ENCODE measurements around the gene TMEM252.

Gene TMEM252

DNA sequence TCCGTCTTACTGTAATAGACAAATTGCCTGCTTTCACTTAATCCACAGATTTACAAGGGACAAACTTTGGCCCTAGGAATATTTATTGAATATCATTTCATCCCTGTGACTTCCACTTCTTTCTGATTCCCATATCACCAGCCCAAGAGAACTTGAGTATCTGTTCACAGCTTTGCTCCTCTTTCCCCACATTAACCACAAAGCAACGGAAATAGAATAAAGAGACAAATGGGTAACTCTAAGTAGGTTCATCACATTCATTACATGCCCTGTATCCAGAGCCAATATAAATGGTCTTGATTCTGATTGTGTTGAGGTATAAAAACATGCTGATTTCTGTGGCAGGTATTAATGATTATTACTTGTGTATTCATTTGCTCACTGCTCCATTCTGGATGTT is 41.9 kb downstream of the TMEM252 start:
- DNase-seq (ENCODE audit: low spot score), result no peak

DNA sequence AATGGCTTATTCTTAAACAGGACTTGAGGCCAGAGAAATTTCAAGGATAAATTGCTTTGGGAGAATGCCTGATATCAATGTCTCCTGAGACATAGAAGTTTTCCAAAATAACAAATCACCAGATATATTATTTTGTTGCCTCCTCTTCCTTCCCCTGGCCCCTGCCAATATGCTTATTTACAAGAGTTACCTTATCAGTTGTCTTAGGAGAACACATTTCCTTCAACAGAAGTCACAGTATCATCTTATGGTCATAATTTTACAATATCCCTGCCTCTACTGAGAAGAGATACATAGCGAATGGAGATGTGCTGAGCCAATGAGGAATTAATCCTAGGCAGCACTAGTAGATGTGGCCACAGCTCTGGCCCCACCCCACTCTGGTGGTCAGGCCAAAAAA is 43.1 kb downstream of the TMEM252 start:
- no peak for DNase-seq (ENCODE audit: low spot score)

DNA sequence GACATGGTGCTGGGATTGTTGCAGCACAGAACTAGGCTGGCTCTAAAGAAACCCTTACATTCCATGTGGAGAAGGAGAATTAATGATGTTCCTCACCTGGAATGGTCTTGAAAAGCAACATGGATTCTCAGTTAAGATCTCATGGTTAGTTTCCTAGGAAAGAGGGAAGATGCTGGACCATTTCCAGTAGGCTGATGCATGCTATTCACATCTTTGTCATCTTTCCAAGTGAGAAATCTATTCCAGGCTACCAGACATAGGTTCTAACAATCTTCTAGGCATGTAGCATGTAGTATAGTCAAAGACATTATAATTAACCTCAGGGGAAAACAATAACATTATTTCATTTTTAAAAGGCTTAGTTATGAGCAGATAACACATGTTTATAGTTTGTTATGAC is 44.3 kb downstream of the TMEM252 start:
- no peak for DNase-seq (ENCODE audit: low spot score)

DNA sequence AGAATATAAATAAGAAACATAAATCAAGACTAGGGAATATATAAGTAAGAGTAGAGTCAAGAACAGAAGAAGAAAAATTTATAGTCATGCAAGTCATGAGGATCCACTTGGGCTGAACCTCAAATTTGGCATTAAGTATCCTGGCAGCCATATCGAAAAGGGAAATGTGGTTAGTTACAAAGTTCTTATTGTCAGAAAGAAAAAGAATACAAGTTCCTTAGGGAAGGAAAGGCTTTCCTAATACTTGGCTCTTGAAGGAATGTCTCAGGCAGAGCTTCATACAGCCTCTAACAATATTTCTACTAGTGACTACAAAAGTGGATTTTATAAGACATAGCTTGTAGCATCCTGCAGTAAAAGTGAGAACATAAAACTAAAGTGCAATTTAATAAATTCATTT is 45.4 kb downstream of the TMEM252 start:
- DNase-seq (ENCODE audit: low spot score), result no peak

DNA sequence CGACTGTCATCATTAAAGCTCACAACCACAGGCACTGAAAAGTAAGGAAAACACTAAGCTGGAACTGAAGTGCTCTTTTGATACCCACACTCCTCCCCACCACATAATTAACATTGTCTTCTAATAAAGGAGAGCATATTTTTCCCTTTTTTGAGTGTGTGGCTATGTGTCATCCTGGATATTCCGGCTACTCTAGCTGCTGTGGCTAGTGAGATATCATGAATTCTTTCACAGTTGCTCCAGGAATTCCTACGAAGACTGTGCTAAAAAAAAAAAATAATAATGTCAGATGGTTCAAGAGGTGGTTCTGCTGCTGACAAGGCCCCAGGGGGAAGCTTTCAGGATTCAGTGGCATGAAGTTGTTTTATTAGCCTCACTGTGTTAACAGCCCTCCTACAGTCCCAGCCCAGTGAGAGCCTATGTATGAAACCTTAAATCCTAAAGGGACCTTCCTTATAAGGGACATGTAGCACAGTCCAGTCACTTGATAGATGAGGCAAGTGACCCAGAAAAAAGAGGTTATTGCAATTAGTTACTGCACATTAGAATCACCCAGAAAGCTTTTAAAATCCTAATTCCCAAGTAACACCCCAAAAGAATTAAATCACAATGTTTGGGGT is 46.6 kb downstream of the TMEM252 start:
- no peak for DNase-seq (ENCODE audit: low spot score)

DNA sequence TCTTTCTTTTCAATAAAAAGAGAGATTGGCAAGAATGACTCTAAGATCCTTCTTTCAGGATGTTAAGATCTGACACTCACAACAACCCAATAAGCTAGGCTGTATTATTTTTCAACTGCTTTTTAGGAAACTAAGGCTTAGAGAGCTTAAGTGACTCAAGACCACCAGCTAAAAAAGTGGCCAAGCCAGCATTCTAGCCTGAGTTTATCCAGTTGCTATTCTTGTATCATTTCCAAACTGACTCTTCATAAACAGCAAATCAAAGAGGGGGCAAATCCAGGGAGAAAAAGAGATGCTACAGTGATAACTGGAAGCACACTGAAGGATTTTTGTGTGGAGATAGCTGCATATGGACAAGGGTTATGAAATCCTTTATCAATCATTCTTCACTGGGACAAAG is 47.1 kb downstream of the TMEM252 start:
- no peak for DNase-seq (ENCODE audit: low spot score)

DNA sequence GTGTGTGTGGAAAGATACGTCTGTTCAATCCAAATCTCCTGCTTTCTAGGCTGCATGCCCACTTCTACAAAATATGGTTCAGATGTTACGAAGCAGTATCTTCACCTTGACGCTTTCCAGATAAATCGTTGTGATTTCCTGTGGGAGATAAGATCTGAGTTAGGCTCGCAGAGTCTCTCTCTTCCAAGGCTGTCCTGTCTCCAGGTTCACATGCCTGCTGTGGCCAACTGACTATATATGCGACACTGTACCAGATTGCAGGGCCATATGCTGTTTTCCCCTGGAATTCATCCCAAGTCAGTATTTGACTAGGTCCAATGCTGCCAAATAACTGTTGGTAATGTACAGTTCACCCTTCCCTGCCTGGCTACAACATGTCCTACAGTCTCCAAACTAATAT is 47.9 kb downstream of the TMEM252 start:
- DNase-seq (ENCODE audit: low spot score), result no peak

DNA sequence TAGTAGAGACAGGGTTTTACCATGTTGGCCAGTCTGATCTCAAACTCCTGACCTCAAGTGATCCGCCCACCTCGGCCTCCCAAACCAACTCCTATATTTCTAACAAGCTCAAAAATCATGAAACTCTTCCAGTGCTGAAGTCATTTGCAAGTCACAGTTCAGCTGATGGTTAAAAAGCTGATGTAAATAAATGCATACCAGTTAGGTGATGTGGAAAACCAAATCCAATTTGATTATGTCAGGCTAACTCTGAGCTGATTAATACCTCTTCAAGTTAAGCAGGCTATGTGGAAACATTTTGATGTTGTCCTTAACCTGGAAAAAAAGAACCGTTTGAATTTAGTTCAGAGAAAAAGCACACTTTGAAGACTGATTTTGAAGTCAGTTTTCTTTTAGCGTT is 51.0 kb downstream of the TMEM252 start:
- DNase-seq (ENCODE audit: low spot score), result no peak

DNA sequence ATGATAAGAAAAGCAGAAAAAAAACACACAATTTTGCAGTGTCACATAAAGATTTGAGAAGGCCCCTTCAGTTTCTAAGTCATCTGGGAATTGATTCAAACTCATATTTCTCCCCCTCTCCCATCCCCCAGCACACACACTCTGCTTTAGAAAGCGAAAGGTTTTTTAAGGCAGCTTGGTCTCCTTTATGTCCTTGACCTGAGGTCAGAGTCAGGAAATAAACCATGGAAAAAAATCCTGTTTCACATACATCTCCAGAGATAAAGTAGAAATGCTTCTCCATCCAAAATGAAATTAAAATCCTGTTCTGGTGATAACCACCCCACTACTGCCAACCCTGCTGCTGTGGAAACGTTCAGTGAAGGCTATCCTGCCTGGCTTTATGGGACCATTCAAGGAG is 52.6 kb downstream of the TMEM252 start:
- DNase-seq (ENCODE audit: low spot score), result no peak

All from globus pallidus (tissue), 1 donor.